IMR-90 (cell line): ENCODE results near the gene TNRC18. TPM values are rescaled to one million over a fixed set of nuclear protein-coding genes. Genes with fewer than 3 reads are reported as not detected.

Source experiments
- ATAC-seq: fragments of 200-7000 bp; cut with Tn5 transposase; 2 replicates; pipeline ENCODE4 v1.9.1; 2020; ENCODE audit warnings: low read depth, mild to moderate bottlenecking, moderate library complexity
- BruUV-seq: library from RNA; stranded (reverse); fragments of 400-500 nt; replicated peaks from 2 replicates; lab custom pipeline; 2021; lab: Mats Ljungman, UMichigan
- CTCF ChIA-PET: fragments of 300-600 bp; formaldehyde crosslinking; extraction: SDS; loops from one replicate; lab custom pipeline; 2021; ENCODE audit warnings: antibody characterized with exemption; lab: Yijun Ruan, JAX
- POLR2A ChIA-PET: fragments of 300-600 bp; sonication (Branson Sonifier 250); formaldehyde crosslinking; loops from one replicate; lab custom pipeline; 2022; ENCODE audit warnings: antibody characterized with exemption; ENCODE audit not compliant: unreplicated experiment; lab: Charles Lee
- DNase-seq: peaks from one replicate; pipeline ENCODE4 v3.0.0; 2013
- H2AFZ ChIP-seq: replicated peaks from 2 replicates; pipeline ENCODE3; 2013; ENCODE audit warnings: low read length, mild to moderate bottlenecking; ENCODE audit not compliant: poor library complexity
- H2AK5ac ChIP-seq: 2 replicates; pipeline ENCODE4 v1.6.1; 2013; ENCODE audit warnings: low read depth, low read length, inconsistent platforms
- H2AK9ac ChIP-seq: replicated peaks from 2 replicates; pipeline ENCODE3; 2013; ENCODE audit warnings: mild to moderate bottlenecking, low read depth, low read length, moderate library complexity; ENCODE audit not compliant: poor library complexity
- H2BK120ac ChIP-seq: 2 replicates; pipeline ENCODE4 v1.6.1; 2013; ENCODE audit warnings: low read depth, low read length, inconsistent platforms
- H2BK15ac ChIP-seq: 3 replicates; pipeline ENCODE4 v1.6.1; 2013; ENCODE audit warnings: low read depth, low read length, inconsistent platforms
- H2BK20ac ChIP-seq: 2 replicates; pipeline ENCODE4 v1.6.1; 2013; ENCODE audit warnings: low read depth, mild to moderate bottlenecking, inconsistent platforms, low read length, moderate library complexity
- H2BK5ac ChIP-seq: 2 replicates; pipeline ENCODE4 v1.6.1; 2013; ENCODE audit warnings: mild to moderate bottlenecking, low read depth, low read length, inconsistent platforms; ENCODE audit not compliant: poor library complexity, severe bottlenecking
- H3K14ac ChIP-seq: replicated peaks from 2 replicates; pipeline ENCODE4 v1.6.1; 2013; ENCODE audit warnings: low read depth, low read length, inconsistent platforms
- H3K18ac ChIP-seq: 2 replicates; pipeline ENCODE4 v1.6.1; 2013; ENCODE audit warnings: low read depth, low read length, control low read depth
- H3K23ac ChIP-seq: 2 replicates; pipeline ENCODE4 v1.6.1; 2013; ENCODE audit warnings: low read depth, low read length, inconsistent platforms
- H3K27ac ChIP-seq: 2 replicates; pipeline ENCODE4 v1.5.1; 2013; ENCODE audit warnings: mild to moderate bottlenecking, control low read depth, low read length; ENCODE audit not compliant: insufficient read depth
- H3K27me3 ChIP-seq: 2 replicates; pipeline ENCODE4 v1.6.1; 2013; ENCODE audit warnings: low read length; ENCODE audit not compliant: control insufficient read depth, insufficient read depth
- H3K36me3 ChIP-seq: 2 replicates; pipeline ENCODE4 v1.6.1; 2013; ENCODE audit warnings: low read length, mixed read lengths; ENCODE audit not compliant: control insufficient read depth, insufficient read depth
- H3K4ac ChIP-seq: 2 replicates; pipeline ENCODE4 v1.6.1; 2013; ENCODE audit warnings: low read depth, low read length, inconsistent platforms
- H3K4me1 ChIP-seq: 2 replicates; pipeline ENCODE4 v1.6.1; 2013; ENCODE audit warnings: low read length, mixed read lengths; ENCODE audit not compliant: control insufficient read depth, insufficient read depth
- H3K4me2 ChIP-seq: 2 replicates; pipeline ENCODE4 v1.6.1; 2013; ENCODE audit warnings: low read depth, mild to moderate bottlenecking, control low read depth, low read length, moderate library complexity
- H3K4me3 ChIP-seq: 2 replicates; pipeline ENCODE4 v1.5.1; 2013; ENCODE audit warnings: low read depth, mild to moderate bottlenecking, control low read depth, low read length, moderate library complexity; ENCODE audit not compliant: insufficient read depth
- H3K56ac ChIP-seq: 2 replicates; pipeline ENCODE4 v1.6.1; 2013; ENCODE audit warnings: low read length, inconsistent platforms; ENCODE audit not compliant: insufficient read depth; ENCODE audit errors: extremely low read depth
- H3K79me1 ChIP-seq, 2 experiments: 2 replicates each; pipeline ENCODE4 v1.6.1; 2013; ENCODE audit warnings: low read length in 2 of 2, inconsistent platforms in 1 of 2, low read depth in 1 of 2
- H3K9ac ChIP-seq: 2 replicates; pipeline ENCODE4 v1.6.1; 2013; ENCODE audit warnings: low read depth, low read length, control low read depth
- H3K9me1 ChIP-seq: 2 replicates; pipeline ENCODE4 v1.6.1; 2013; ENCODE audit warnings: low read length, inconsistent platforms; ENCODE audit not compliant: insufficient read depth
- H3K9me3 ChIP-seq: 2 replicates; pipeline ENCODE4 v1.6.1; 2013; ENCODE audit warnings: low read length; ENCODE audit not compliant: control insufficient read depth, insufficient read depth
- H4K20me1 ChIP-seq: 2 replicates; pipeline ENCODE4 v1.6.1; 2013; ENCODE audit warnings: low read length, inconsistent platforms; ENCODE audit not compliant: insufficient read depth
- H4K5ac ChIP-seq: 2 replicates; pipeline ENCODE4 v1.6.1; 2013; ENCODE audit warnings: mild to moderate bottlenecking, low read depth, low read length, control low read depth
- H4K8ac ChIP-seq, 2 experiments: 2 replicates each; pipeline ENCODE4 v1.6.1; 2013; ENCODE audit warnings: low read depth in 2 of 2, low read length in 2 of 2, control low read depth in 1 of 2, inconsistent platforms in 1 of 2
- H4K91ac ChIP-seq: 2 replicates; pipeline ENCODE4 v1.6.1; 2013; ENCODE audit warnings: low read depth, low read length, inconsistent platforms; ENCODE audit not compliant: insufficient read depth
- CEBPB ChIP-seq: IDR thresholded peaks from 2 replicates; pipeline ENCODE4 v1.6.1; 2012; ENCODE audit warnings: low read depth, low read length, improper control_type of control experiment
- CHD1 ChIP-seq: IDR thresholded peaks from 2 replicates; pipeline ENCODE4 v1.6.1; 2012; ENCODE audit warnings: low read depth, low read length, improper control_type of control experiment
- FOS ChIP-seq: fragments of 150-350 bp; IDR thresholded peaks from 2 replicates; pipeline ENCODE4 v1.6.1; 2016; ENCODE audit warnings: low read depth, low read length
- MAFK ChIP-seq: IDR thresholded peaks from 2 replicates; pipeline ENCODE4 v1.6.1; 2012; ENCODE audit warnings: low read depth, low read length, improper control_type of control experiment
- MAZ ChIP-seq: IDR thresholded peaks from 2 replicates; pipeline ENCODE4 v1.6.1; 2012; ENCODE audit warnings: low read depth, mild to moderate bottlenecking, low read length, improper control_type of control experiment, moderate library complexity, borderline replicate concordance
- NFE2L2 ChIP-seq: fragments of 150-350 bp; IDR thresholded peaks from 2 replicates; pipeline ENCODE4 v1.6.1; 2016; ENCODE audit warnings: low read depth, mild to moderate bottlenecking, low read length
- POLR2A ChIP-seq: IDR thresholded peaks from 2 replicates; pipeline ENCODE4 v1.6.1; 2012; ENCODE audit warnings: mild to moderate bottlenecking, low read depth, low read length
- RCOR1 ChIP-seq: IDR thresholded peaks from 2 replicates; pipeline ENCODE4 v1.6.1; 2012; ENCODE audit warnings: mild to moderate bottlenecking, low read length, improper control_type of control experiment; ENCODE audit not compliant: insufficient replicate concordance
- SMC3 ChIP-seq: fragments of 150-350 bp; IDR thresholded peaks from 2 replicates; pipeline ENCODE4 v1.6.1; 2016; ENCODE audit warnings: low read depth, mild to moderate bottlenecking, antibody characterized with exemption, low read length, moderate library complexity
- WGBS, 2 experiments: methylation state at CpG; one replicate each; pipeline versions ENCODE4 v1.1.5 to v1.1.7; 2013; ENCODE audit warnings: missing lambda C conversion rate in 2 of 2; ENCODE audit not compliant: insufficient read length in 1 of 2; ENCODE audit errors: extremely low coverage in 2 of 2; 5-methylcytosine and 5-hydroxymethylcytosine counted together
- dilution Hi-C: fragments of 300-500 bp; cut with HindIII; formaldehyde crosslinking; loops from one replicate; pipeline ENCODE4 v1.14.3; 2018; ENCODE audit warnings: low sequenced_read_pairs; ENCODE audit not compliant: unreplicated experiment
- in situ Hi-C: fragments of 300-500 bp; cut with MboI; formaldehyde crosslinking; loops from 3 replicates; pipeline ENCODE4 v1.14.3; 2019; ENCODE audit warnings: low sequenced_read_pairs, inconsistent platforms, mixed read lengths
- intact Hi-C: fragments of 100-400 bp; cut with micrococcal nuclease; formaldehyde crosslinking; loops from 2 replicates; pipeline ENCODE4 v1.10.0; 2022
- polyA plus RNA-seq, 3 experiments: library from polyadenylated mRNA; depleted of rRNA; stranded (reverse); fragments of >200 nt; gene quantifications; 2 replicates each; pipeline ENCODE4 v1.2.3, GENCODE V29; 2012; ENCODE audit warnings: low replicate concordance in 1 of 3
- total RNA-seq: library from RNA; depleted of rRNA; stranded (reverse); fragments of >200 nt; gene quantifications from 2 replicates; pipeline ENCODE4 v1.2.3, GENCODE V29; 2012
- TF ChIP-seq, protein P1 (sequence below): fragments of 150-350 bp; IDR thresholded peaks from 2 replicates; pipeline ENCODE4 v1.6.1; 2016; ENCODE audit warnings: low read depth, mild to moderate bottlenecking, low read length, moderate library complexity, borderline replicate concordance
- TF ChIP-seq, protein P2 (sequence below): conservative IDR thresholded peaks from 2 replicates; pipeline ENCODE4 v1.5.1; 2012; ENCODE audit warnings: mild to moderate bottlenecking, low read depth, low read length, improper control_type of control experiment

The TNRC18 gene
- total and polyA plus RNA-seq, 2 of the 4 experiments (the other 2 are of a cell fraction), result 4.7 to 29.6 TPM

DNA sequence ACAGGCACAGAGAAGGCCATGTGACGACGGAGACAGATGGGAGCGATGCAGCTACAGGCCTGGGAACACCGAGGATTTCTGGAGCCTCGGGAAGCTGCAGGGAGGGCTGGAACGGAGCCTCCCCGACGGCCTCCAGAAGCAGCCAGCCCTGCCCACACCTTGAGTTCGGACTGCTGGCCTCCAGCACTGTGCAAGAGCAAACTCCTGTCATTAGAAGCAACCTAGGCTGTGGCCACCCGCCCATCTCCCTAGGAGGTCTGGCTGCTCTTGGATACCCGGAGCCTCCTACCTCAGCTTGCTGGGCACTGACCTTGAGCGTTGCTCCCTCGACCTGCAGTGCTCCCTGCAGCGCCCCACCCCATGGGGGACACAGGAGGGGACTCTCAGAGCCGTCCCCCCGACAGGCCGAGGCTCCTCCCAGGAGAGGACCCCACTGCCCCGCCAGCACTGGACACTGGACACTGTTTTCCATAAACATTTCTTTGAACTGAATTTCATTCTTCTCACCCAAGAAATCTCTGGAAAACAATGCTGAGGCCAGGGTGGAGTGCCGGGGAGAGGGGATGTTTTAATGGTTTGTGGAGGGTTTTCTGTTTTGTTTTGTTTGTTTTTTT lies 22.5 kb upstream of the TNRC18 start:
- 64% methylated on average over 6 of the region's 19 CpGs; no CpG with 5 or more reads in 1 of the 2 experiments for WGBS, 2 experiments
- H3K9me3 ChIP-seq, result no peaks in the 10 kb centered on the region
- no TSS peak for BruUV-seq
- peaks cover 1% of the 10 kb centered on the region; the same call in 1 of the 2 replicates for H3K4me1 ChIP-seq
- TF ChIP-seq MAFK (no peak), SMC3 (no peak), POLR2A (no peak), RCOR1 (no peak), CHD1 (no peak), FOS (no peak), NFE2L2 (no peak), CEBPB (no peak), MAZ (no peak)
- TF ChIP-seq, protein P1, sequence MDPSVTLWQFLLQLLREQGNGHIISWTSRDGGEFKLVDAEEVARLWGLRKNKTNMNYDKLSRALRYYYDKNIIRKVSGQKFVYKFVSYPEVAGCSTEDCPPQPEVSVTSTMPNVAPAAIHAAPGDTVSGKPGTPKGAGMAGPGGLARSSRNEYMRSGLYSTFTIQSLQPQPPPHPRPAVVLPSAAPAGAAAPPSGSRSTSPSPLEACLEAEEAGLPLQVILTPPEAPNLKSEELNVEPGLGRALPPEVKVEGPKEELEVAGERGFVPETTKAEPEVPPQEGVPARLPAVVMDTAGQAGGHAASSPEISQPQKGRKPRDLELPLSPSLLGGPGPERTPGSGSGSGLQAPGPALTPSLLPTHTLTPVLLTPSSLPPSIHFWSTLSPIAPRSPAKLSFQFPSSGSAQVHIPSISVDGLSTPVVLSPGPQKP, result no peak
- TF ChIP-seq, protein P2, sequence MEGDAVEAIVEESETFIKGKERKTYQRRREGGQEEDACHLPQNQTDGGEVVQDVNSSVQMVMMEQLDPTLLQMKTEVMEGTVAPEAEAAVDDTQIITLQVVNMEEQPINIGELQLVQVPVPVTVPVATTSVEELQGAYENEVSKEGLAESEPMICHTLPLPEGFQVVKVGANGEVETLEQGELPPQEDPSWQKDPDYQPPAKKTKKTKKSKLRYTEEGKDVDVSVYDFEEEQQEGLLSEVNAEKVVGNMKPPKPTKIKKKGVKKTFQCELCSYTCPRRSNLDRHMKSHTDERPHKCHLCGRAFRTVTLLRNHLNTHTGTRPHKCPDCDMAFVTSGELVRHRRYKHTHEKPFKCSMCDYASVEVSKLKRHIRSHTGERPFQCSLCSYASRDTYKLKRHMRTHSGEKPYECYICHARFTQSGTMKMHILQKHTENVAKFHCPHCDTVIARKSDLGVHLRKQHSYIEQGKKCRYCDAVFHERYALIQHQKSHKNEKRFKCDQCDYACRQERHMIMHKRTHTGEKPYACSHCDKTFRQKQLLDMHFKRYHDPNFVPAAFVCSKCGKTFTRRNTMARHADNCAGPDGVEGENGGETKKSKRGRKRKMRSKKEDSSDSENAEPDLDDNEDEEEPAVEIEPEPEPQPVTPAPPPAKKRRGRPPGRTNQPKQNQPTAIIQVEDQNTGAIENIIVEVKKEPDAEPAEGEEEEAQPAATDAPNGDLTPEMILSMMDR, result no peak
- no peak overlapping the region for H4K8ac ChIP-seq
- no peak overlapping the region for H3K56ac ChIP-seq
- ChIA-PET POLR2A (interaction anchor here (0.6 kb wide), 1 partner anchor 192 kb away, joined by 5 read pairs; no protein-coding TSS in a partner anchor), CTCF (interaction anchor here (0.5 kb wide), 1 partner anchor 404 kb away, joined by 3 read pairs; no protein-coding TSS in a partner anchor)
- H3K27ac ChIP-seq, result no peak overlapping the region
- no peaks in the 10 kb centered on the region for H3K9me1 ChIP-seq
- H2BK20ac ChIP-seq, result no peak overlapping the region
- no peaks in the 10 kb centered on the region for H3K27me3 ChIP-seq
- H3K18ac ChIP-seq, result no peak overlapping the region
- no peak overlapping the region for H3K14ac ChIP-seq
- H3K9ac ChIP-seq, result no peak overlapping the region
- no peak overlapping the region for H3K4me2 ChIP-seq
- H3K79me1 ChIP-seq, result no peaks in the 10 kb centered on the region; a peak in 1 of 4 replicates
- in situ Hi-C loops (no loop called here), dilution Hi-C loops (no loop called here), intact Hi-C loops (no loop called here)
- no peak overlapping the region for H3K4ac ChIP-seq
- peak overlapping the region; percentile 21 for H2AFZ ChIP-seq
- no peak overlapping the region for H2BK5ac ChIP-seq
- H4K20me1 ChIP-seq, result peaks cover 13% of the 10 kb centered on the region
- no peak overlapping the region for H2AK9ac ChIP-seq
- H2BK120ac ChIP-seq, result no peak overlapping the region
- no peak overlapping the region for H4K91ac ChIP-seq
- DNase-seq, result no peak
- H3K36me3 ChIP-seq, result peaks cover 8% of the 10 kb centered on the region; the same call in 1 of the 2 replicates
- no peak overlapping the region for H2BK15ac ChIP-seq
- peak; percentile 2; the same call in 1 of the 2 replicates for ATAC-seq
- H3K4me3 ChIP-seq, result no peak overlapping the region
- no peak overlapping the region for H2AK5ac ChIP-seq
- H4K5ac ChIP-seq, result no peak overlapping the region
- no peak overlapping the region for H3K23ac ChIP-seq
